Gastrocnemius medialis (tissue), 4 donors: ENCODE data around the gene PHKG2. TPM values are rescaled to one million over a fixed set of nuclear protein-coding genes. Genes with fewer than 3 reads are reported as not detected.

Source experiments
- ATAC-seq, 2 donors: fragments of 150-250 bp; one replicate each; pipeline ENCODE4 v1.9.1; 2016
- DNase-seq, 2 donors: peaks; one replicate each; pipeline ENCODE4 v3.0.0-alpha.2; 2019
- H3K27ac ChIP-seq, 4 donors: fragments of 200-600 bp; sonication (generic); 1 replicate in 1 of 4; 2 replicates in 3 of 4; pipeline ENCODE4 v1.5.1; 2016 to 2018; ENCODE audit warnings: mild to moderate bottlenecking in 2 of 4, moderate library complexity in 1 of 4
- H3K27me3 ChIP-seq, 3 donors: fragments of 200-600 bp; sonication (generic) in 2 of 3; 1 replicate in 1 of 3; 2 replicates in 2 of 3; pipeline versions ENCODE4 v1.5.1 to v1.6.0; 2016 to 2019; ENCODE audit warnings: mild to moderate bottlenecking in 1 of 3, moderate library complexity in 1 of 3
- H3K36me3 ChIP-seq, 2 donors: fragments of 200-600 bp; sonication (generic) in 1 of 2; one replicate each; pipeline ENCODE4 v1.5.1; 2017 to 2018
- H3K4me1 ChIP-seq, 2 donors: fragments of 200-600 bp; sonication (generic) in 1 of 2; one replicate each; pipeline ENCODE4 v1.5.1; 2016 to 2017; ENCODE audit warnings: mild to moderate bottlenecking in 2 of 2
- H3K4me3 ChIP-seq, 4 donors: fragments of 200-600 bp; sonication (generic) in 3 of 4; 1 replicate in 1 of 4; 2 replicates in 3 of 4; pipeline ENCODE4 v1.5.1; 2016 to 2019; ENCODE audit warnings: mild to moderate bottlenecking in 2 of 4
- H3K9me3 ChIP-seq, 3 donors: fragments of 200-600 bp; sonication (generic) in 2 of 3; 1 replicate in 1 of 3; 2 replicates in 2 of 3; pipeline ENCODE4 v1.5.1; 2016 to 2019
- POLR2A ChIP-seq, 2 donors: fragments of 450-650 bp; IDR thresholded peaks; one replicate each; pipeline ENCODE4 v1.6.1; 2017; ENCODE audit warnings: antibody characterized with exemption in 2 of 2, mild to moderate bottlenecking in 2 of 2, moderate library complexity in 2 of 2
- in situ Hi-C, 4 donors: fragments of 200-750 bp; cut with MboI; loops; one replicate each; pipeline versions ENCODE4 v1.15.0 to v1.8.0; 2017; ENCODE audit warnings: low sequenced_read_pairs in 4 of 4
- intact Hi-C: fragments of 100-400 bp; cut with DNase I; formaldehyde crosslinking; loops from one replicate; pipeline ENCODE4 v1.15.1; 2023; ENCODE audit warnings: low total_unique reads
- total RNA-seq, 4 donors: library from RNA; depleted of rRNA; stranded (reverse); fragments of >200 nt; gene quantifications; one replicate each; pipeline versions ENCODE4 v1.1.0 to v1.2.3, GENCODE V29; 2016
- TF ChIP-seq, protein P1 (sequence below), 5 experiments: fragments of 450-650 bp in 3 of 5; fragments of 200-600 bp in 2 of 5; sonication (generic) in 2 of 5; IDR thresholded peaks in 4 of 5; conservative IDR thresholded peaks in 1 of 5; 1 replicate in 4 of 5; 2 replicates in 1 of 5; pipeline ENCODE4 v1.5.1; 2016 to 2019; ENCODE audit warnings: antibody characterized with exemption in 5 of 5, mild to moderate bottlenecking in 3 of 5, moderate library complexity in 3 of 5

Gene PHKG2
- total RNA-seq, 4 donors from 2014 or later = 8.8 to 30.0 (median 21.6) TPM

DNA sequence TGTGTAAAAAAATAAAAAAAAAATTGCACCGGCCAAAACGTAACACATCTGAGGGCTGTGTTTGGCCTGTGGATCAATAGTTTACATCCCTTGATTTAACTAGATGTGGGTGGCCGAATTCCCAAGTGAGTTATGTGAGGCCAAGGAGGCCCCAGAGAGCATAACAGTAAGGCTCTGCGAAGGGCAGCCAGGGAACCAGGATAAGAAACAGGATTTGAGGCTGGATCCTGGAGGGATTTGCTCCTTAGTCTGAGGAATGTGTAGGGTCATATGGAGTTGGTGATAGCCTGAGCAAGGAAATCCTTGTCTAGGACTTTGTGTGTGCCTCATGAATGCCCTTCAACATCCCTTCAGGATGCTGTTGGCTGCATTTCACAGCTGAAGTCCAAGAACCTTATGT lies 2.0 kb downstream of the PHKG2 start:
- H3K36me3 ChIP-seq = peaks cover 0 to 31% of the 10 kb centered on the region in 2 donors
- peaks cover 7 to 8% of the 10 kb centered on the region in 2 donors for H3K4me1 ChIP-seq
- no peak for ATAC-seq
- in situ Hi-C loops = no loop called here
- no peak overlapping the region for H3K27ac ChIP-seq
- intact Hi-C loops = no loop called here
- H3K4me3 ChIP-seq = no peak overlapping the region
- TF ChIP-seq, protein P1, sequence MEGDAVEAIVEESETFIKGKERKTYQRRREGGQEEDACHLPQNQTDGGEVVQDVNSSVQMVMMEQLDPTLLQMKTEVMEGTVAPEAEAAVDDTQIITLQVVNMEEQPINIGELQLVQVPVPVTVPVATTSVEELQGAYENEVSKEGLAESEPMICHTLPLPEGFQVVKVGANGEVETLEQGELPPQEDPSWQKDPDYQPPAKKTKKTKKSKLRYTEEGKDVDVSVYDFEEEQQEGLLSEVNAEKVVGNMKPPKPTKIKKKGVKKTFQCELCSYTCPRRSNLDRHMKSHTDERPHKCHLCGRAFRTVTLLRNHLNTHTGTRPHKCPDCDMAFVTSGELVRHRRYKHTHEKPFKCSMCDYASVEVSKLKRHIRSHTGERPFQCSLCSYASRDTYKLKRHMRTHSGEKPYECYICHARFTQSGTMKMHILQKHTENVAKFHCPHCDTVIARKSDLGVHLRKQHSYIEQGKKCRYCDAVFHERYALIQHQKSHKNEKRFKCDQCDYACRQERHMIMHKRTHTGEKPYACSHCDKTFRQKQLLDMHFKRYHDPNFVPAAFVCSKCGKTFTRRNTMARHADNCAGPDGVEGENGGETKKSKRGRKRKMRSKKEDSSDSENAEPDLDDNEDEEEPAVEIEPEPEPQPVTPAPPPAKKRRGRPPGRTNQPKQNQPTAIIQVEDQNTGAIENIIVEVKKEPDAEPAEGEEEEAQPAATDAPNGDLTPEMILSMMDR (IDR thresholded peaks at IDR 0.05 in 4 of 5, conservative IDR thresholded peaks at IDR 0.05 in 1 of 5) = no peak
- TF ChIP-seq POLR2A (IDR thresholded peaks at IDR 0.05) = no peak
- H3K27me3 ChIP-seq = no peaks in the 10 kb centered on the region
- H3K9me3 ChIP-seq = no peaks in the 10 kb centered on the region
- DNase-seq = no peak

DNA sequence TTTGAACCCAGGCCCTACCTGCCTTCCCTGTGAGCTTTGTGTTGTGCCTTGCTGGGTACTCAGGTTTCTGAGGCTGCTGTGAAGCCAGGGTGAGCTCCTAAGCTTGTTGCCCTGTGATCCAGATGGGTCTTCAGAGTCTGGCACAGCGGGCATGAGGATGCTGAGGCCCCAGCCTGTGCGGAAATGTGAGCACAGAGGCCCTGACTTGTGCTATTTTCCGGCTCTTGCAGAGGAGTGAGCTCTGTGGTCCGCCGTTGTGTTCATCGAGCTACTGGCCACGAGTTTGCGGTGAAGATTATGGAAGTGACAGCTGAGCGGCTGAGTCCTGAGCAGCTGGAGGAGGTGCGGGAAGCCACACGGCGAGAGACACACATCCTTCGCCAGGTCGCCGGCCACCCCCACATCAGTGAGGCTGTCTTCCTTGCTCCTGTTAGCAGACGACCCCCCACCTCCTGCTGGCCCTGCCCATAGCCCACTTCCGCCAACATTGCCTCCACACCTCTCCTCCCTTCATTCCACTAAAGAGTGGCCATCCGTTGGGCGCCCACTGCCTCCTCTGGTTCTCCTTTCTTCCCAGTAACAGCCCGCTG lies 2.7 kb downstream of the PHKG2 start:
- peaks cover 0 to 37% of the 10 kb centered on the region in 2 donors for H3K36me3 ChIP-seq

DNA sequence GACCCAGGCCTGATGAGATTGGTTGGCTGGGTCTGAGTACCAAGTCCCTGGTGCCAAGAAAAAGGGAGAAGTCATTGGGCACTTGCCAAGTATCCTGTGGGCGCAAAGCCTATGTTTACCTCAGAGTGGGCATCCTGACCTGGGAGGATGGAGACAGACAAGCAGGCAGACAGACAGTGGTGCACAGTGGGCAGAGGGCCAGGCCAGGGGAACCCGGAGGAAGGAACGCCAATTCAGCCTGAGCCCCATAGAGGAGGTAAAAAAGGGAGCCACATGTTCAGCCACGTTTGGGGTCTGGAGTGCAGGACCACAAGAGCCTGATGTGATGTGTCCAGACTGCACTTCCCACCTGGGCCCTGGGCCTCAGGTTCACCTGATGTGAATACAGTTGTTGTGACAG lies 5.4 kb downstream of the PHKG2 start:
- intact Hi-C loops (no loop called here), in situ Hi-C loops (no loop called here)
- no peak overlapping the region for H3K27ac ChIP-seq
- TF ChIP-seq, protein P1 (IDR thresholded peaks at IDR 0.05 in 4 of 5, conservative IDR thresholded peaks at IDR 0.05 in 1 of 5) = no peak
- no peak for TF ChIP-seq POLR2A (IDR thresholded peaks at IDR 0.05)
- ATAC-seq (no peak), DNase-seq (no peak)
- H3K27me3 ChIP-seq = no peaks in the 10 kb centered on the region
- no peak overlapping the region for H3K4me3 ChIP-seq
- peaks cover 0 to 2% of the 10 kb centered on the region in 2 donors for H3K4me1 ChIP-seq
- no peaks in the 10 kb centered on the region for H3K9me3 ChIP-seq
- H3K36me3 ChIP-seq = peaks cover 0 to 58% of the 10 kb centered on the region in 2 donors

More for the DNA sequence above, 2.7 kb downstream of the PHKG2 start:
- H3K9me3 ChIP-seq = no peaks in the 10 kb centered on the region
- H3K27me3 ChIP-seq = no peaks in the 10 kb centered on the region
- DNase-seq (no peak), ATAC-seq (no peak)
- peaks cover 7 to 8% of the 10 kb centered on the region in 2 donors for H3K4me1 ChIP-seq
- in situ Hi-C loops (no loop called here), intact Hi-C loops (no loop called here)
- H3K27ac ChIP-seq = no peak overlapping the region
- no peak overlapping the region for H3K4me3 ChIP-seq
- TF ChIP-seq POLR2A (IDR thresholded peaks at IDR 0.05) = no peak
- TF ChIP-seq, protein P1 (IDR thresholded peaks at IDR 0.05 in 4 of 5, conservative IDR thresholded peaks at IDR 0.05 in 1 of 5) = no peak

DNA sequence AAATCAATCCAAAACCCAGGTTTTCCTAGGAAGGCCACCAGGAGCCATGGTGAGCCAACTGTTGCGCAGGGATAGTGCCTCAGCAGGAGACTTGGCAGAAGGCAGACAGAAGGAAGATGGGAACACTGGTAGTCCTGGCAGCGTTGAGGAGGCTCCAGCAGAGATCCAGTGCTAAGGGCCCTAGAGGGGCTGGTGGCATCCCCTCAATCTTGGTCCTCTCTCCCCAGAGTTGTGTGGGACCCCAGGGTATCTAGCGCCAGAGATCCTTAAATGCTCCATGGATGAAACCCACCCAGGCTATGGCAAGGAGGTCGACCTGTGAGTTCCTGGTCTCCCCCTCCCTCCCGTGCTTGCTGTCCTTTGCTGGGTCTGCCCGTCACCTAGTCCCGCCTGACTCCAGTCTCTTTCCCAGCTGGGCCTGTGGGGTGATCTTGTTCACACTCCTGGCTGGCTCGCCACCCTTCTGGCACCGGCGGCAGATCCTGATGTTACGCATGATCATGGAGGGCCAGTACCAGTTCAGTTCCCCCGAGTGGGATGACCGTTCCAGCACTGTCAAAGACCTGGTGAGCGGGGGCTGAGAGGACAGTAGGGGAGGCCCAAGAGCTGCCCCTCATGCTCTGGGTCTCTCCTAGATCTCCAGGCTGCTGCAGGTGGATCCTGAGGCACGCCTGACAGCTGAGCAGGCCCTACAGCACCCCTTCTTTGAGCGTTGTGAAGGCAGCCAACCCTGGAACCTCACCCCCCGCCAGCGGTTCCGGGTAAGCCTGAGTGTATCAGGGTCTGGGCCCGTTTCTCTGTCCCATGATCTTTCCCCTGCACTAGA lies 7.9 kb downstream of the PHKG2 start:
- DNase-seq = no peak
- no peak overlapping the region for H3K27ac ChIP-seq
- in situ Hi-C loops = no loop called here

More for the DNA sequence above, 7.9 kb downstream of the PHKG2 start:
- intact Hi-C loops = no loop called here
- H3K4me1 ChIP-seq = peaks cover 4 to 6% of the 10 kb centered on the region in 2 donors
- no peak for ATAC-seq
- no peaks in the 10 kb centered on the region for H3K9me3 ChIP-seq
- no peak overlapping the region for H3K4me3 ChIP-seq
- H3K27me3 ChIP-seq = no peaks in the 10 kb centered on the region
- TF ChIP-seq, protein P1 (IDR thresholded peaks at IDR 0.05 in 4 of 5, conservative IDR thresholded peaks at IDR 0.05 in 1 of 5) = no peak
- no peak for TF ChIP-seq POLR2A (IDR thresholded peaks at IDR 0.05)
- H3K36me3 ChIP-seq = peaks cover 0 to 56% of the 10 kb centered on the region in 2 donors
